ENCODE data around the gene AP4B1.

- no peak for TF ChIP-seq EZH2phosphoT487 (IDR thresholded peaks at IDR 0.05; ENCODE audit: low read length)
- TF ChIP-seq CTCF (IDR thresholded peaks at IDR 0.05; ENCODE audit: low read length), result no peak
These were observed 46.2 kb downstream of the AP4B1 start for GRCh38 chr1:113858418-113858817.
